ENCODE measurements around the gene CCNO.

GRCh38 chr5:55223812-55224240 is 9.6 kb downstream of the CCNO start:
- TF ChIP-seq, protein P1, sequence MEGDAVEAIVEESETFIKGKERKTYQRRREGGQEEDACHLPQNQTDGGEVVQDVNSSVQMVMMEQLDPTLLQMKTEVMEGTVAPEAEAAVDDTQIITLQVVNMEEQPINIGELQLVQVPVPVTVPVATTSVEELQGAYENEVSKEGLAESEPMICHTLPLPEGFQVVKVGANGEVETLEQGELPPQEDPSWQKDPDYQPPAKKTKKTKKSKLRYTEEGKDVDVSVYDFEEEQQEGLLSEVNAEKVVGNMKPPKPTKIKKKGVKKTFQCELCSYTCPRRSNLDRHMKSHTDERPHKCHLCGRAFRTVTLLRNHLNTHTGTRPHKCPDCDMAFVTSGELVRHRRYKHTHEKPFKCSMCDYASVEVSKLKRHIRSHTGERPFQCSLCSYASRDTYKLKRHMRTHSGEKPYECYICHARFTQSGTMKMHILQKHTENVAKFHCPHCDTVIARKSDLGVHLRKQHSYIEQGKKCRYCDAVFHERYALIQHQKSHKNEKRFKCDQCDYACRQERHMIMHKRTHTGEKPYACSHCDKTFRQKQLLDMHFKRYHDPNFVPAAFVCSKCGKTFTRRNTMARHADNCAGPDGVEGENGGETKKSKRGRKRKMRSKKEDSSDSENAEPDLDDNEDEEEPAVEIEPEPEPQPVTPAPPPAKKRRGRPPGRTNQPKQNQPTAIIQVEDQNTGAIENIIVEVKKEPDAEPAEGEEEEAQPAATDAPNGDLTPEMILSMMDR (IDR thresholded peaks at IDR 0.05): no peak
- TF ChIP-seq POLR2A (IDR thresholded peaks at IDR 0.05): no peak
